NCI-H2081 treated with DMSO at 0.1 percent for 48 hours (cell line): Measurements from ENCODE around the gene LYPD6B.
"Not testable (repeated sequence)": the region's sequence is repeated elsewhere in the genome, so short reads cannot be mapped to it uniquely, and the experiment has no call there.

Experiments used
- DNase-seq: peaks from one replicate; lab custom pipeline; 2025; lab: John Stamatoyannopoulos, UW

LYPD6B gene

DNA sequence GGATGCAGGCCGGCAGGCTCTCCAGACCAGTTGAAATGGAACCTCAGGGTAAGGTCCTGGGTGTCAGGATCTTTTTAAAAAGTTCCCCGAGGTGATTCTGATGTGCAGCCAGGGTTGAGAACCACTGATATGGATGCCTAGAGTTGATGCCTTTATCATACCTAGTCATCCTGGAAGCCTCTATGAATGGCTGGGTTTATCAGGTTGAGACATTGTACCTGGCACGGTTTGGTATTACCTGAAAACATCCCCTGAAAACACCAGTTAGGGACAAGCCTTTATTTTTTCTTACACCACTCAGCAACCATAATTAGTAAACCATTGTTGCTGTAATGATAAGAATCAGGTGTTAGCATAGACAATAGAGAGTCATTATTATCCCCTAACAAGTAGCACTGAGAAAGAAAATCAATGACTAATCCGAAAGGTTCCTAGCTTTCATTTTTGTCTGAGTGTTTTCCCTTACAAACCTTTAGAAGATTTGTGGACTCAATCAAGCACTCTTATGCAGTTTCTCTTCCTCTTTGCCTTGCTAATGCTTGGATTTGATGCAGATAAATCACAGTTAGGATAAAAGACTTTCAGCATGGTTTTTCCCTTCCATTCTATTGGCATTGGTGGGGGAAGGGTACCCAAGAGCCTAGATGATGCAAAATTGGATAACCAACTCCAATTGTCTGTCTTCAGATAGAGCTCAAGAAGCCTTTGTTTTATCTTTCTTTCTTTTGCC, 175.4 kb downstream of the LYPD6B start:
- no peak for DNase-seq

- no peak for DNase-seq
These were observed 180.0 kb downstream of the LYPD6B start for GRCh38 chr2:149218497-149218896.

- DNase-seq: no peak
These were observed 181.4 kb downstream of the LYPD6B start for GRCh38 chr2:149219856-149220255.

DNA sequence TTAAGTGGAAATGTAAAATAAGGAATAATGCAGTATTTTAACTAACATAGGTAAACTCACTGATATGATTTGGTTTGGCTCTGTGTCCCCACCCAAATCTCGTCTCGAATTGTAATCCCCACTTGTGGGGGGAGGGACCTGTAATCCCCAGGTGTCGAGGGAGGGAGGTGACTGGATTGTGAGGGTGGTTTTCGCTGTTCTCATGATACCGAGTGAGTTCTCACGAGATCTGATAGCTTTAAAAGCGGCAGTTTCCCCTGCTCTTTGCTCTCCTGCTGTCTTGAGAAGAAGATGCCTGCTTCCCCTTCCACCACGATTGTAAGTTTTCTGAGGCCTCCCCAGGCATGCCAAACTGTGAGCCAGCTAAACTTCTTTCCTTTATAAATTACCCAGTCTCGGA, 182.5 kb downstream of the LYPD6B start:
- DNase-seq: no peak

GRCh38 chr2:149221898-149222297, 183.4 kb downstream of the LYPD6B start:
- no peak for DNase-seq

DNA sequence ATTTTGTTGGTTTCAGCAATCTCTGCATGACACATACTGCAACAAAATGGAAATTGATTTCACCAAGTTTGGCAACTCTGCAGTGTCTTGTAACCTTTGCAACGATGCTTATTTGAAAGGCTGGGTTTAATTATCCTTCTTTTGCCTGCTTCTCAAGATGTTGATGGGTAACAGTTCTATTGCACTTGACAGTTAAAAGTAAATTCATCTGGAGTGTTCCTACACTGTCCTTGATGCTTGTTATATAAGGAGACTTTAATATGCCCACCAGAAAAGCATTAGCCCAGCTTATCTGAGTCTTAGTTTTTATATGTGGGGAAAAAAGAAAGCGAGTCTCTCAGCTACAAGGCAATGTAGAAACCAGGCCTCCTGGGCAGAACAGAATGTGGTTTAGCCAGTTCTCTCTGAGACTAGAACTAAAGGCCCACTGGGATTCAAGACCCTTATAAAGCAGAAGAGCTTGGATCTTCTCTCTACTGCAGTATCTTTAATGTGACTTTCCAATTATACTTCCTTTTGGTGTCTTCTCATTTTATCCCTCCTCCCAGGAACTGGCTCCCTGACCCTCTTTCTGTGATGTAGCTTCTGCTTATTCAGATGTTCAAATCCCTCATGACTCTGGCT, 185.1 kb downstream of the LYPD6B start:
- DNase-seq: no peak

DNA sequence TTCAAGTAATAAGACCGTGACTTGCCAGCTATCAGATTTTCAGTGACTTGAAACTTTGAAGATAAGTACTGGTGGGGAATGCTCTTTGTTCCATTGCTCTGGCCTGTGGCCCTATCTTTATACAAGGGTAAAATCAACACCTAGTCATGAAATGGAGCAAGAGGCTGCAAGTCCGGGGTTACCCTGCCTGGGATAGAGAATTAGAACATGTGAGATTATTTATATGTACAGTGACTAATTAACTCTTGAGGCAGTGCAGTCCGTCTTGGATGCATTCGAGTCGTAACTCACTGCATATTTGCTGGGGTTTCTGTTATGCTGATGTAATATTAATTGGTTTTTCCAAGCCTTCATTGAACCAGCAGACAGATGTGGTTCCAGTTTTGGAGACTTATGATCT, 186.0 kb downstream of the LYPD6B start:
- DNase-seq: no peak

DNA sequence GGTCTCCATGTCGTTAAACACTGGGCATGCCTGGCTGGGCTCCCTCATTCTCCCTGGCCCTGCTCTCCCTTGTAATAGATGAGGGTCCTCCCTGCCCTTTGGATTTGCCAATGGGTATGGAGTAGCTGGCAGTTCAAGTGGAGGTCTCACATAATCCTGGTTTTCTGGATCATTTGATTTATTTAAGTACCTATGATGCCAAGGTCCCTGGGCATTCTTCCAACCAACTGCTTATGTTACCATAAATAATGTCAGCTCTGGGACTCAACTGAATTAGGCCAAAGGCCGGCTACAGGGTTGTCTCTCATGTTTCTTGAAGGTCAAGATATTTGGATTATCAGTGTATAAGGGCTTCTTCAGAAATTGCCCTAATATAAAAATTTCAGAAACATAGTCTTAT, 186.9 kb downstream of the LYPD6B start:
- no peak for DNase-seq

DNA sequence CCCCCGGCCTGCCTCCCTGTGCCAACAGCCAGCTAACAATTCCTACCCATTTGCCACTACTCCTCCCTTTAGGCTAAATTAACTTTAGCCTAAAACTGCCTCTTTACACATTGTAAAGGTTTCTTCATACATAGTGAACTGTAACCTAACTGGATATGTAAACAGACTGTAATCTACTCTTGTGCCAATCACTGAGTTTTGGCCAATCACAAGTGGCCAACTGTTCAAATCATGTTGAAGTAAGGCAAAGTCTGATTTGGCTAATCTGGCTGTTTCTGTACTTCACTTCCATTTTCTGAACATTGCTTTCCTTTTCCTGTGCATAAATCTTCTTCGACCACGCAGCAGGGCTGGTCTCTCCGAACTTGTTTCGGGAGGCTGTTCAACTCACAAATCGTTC, 188.3 kb downstream of the LYPD6B start:
- DNase-seq: no peak

GRCh38 chr2:149235816-149236375, 197.4 kb downstream of the LYPD6B start:
- no peak for DNase-seq

- no peak for DNase-seq
These were observed 197.9 kb downstream of the LYPD6B start for GRCh38 chr2:149236410-149236809.

DNA sequence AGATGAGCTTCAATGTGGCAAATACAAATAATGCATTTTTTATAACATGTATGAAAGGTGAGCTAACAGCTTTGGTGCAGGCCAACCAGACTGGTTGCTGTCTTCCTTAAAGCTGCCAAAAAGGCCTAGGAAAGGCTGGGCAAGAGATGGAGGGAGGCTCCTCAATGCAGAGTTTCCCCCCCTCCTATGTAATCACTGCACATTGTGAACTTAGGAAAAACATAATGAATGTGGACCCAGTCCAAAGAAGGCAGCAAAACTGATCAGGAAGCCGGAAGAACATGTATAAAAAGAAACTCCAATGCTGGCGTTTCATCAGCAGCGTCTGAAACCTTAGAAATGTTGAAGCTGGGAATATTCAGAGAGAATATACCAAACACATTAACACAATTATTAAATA, 207.7 kb downstream of the LYPD6B start:
- no peak for DNase-seq

- DNase-seq: not testable (repeated sequence)
These were observed 212.9 kb downstream of the LYPD6B start for GRCh38 chr2:149251436-149251835.

DNA sequence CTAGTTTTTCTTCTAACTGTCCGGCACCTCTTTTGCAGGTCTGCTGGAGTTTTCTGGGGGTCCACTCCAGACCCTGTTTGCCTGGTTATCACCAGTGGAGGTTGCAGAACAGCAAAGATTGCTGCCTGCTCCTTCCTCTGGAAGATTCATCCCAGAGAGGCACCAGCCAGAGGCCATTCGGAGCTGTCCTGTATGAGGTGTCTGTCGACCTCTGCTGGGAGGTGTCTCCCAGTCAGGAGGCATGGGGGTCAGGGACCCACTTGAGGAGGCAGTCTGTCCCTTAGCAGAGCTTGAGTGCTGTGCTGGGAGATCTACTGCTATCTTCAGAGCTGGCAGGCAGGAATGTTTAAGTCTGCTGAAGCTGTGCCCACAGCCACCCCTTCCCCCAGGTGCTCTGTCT, 218.4 kb downstream of the LYPD6B start:
- DNase-seq: not testable (repeated sequence)

GRCh38 chr2:149258531-149258930, 220.0 kb downstream of the LYPD6B start:
- DNase-seq: no peak

GRCh38 chr2:149259136-149259535, 220.6 kb downstream of the LYPD6B start:
- no peak for DNase-seq

GRCh38 chr2:149261692-149262091, 223.2 kb downstream of the LYPD6B start:
- no peak for DNase-seq
